SW480 (cell line): ENCODE results near the gene MSMO1.
"Not testable (repeated sequence)": the region's sequence is repeated elsewhere in the genome, so short reads cannot be mapped to it uniquely, and the experiment has no call there.

ENCODE experiments used
- DNase-seq: peaks from one replicate; pipeline ENCODE4 v3.0.0-alpha.2; 2016; ENCODE audit warnings: low spot score

MSMO1 gene

GRCh38 chr4:165327211-165328100 is at the start of gene MSMO1:
MSMO1 (plus strand) TSS chr4:165327669; CDS start chr4:165333371, 5,702 bp downstream.
- DNase-seq, result peak; percentile 95

DNA sequence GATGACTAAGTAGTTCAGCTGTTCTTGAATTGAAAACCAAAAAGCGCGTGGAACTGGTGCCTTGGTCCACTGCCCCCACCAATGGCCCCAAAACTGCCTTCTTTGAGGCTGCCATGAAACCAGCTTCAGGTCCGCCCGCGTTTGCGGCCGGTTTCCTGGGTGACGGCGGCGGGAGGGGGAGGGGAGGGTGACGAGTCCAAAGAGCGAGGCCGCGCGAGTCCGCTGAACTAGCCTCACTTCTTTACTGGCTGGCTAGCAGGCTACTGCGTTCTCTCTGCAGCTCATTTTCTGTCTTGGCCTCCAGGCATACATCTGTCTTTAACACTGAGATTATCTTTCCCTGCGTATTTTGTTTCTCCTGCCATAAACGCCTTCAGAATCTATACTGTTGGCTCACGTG is 47.9 kb upstream of the MSMO1 start:
- DNase-seq, result not testable (repeated sequence)

DNA sequence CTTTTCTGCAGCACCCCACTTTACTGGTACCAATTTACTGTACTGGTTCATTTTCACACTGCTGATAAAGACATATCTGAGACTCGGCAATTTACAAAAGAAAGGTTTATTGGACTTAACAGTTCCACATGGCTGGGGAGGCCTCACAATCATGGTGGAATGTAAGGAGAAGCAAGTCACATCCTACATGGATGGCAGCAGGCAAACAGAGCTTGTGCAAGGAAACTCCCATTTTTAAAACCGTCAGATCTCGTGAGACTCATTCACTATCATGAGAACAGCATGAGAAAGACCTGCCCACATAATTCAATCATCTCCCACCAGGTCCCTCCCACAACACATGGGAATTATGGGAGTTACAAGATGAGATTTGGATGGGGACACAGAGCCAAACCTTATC is 42.8 kb upstream of the MSMO1 start:
- DNase-seq, result not testable (repeated sequence)

DNA sequence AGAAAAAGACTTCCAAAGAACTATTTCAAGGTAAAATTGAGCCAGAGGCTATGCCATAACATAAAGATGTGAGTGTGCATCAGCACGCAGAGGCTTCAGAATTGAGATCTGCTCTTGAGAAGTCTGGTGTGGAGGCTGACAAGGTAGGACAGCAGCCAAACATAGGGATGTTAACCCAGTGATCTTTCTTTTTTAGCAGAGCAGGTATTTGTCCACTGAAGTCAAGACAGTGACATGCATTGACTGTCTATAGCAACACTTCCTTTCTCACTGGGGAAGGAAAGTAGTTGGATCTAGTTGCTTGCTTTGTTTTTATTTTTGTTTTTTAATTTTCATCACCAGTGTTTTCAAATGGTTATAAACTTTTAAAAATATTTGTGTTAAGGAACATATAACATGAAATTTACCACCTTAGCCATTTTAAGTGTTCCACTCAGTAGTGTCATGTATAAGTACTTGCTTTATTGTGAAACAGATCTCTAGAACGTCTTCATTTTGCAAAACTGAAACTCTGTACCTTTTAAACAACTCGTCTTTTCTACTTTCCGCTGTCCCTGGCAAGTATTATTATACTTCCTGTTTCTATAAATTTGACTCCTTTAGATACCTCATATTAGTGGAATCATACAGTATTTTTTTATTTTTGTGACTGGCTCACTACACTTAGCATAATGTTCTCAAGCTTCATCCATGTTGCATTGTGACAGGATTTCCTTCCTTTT is 40.7 kb upstream of the MSMO1 start:
- not testable (repeated sequence) for DNase-seq

GRCh38 chr4:165288226-165288625 is 39.2 kb upstream of the MSMO1 start:
- DNase-seq, result no peak

DNA sequence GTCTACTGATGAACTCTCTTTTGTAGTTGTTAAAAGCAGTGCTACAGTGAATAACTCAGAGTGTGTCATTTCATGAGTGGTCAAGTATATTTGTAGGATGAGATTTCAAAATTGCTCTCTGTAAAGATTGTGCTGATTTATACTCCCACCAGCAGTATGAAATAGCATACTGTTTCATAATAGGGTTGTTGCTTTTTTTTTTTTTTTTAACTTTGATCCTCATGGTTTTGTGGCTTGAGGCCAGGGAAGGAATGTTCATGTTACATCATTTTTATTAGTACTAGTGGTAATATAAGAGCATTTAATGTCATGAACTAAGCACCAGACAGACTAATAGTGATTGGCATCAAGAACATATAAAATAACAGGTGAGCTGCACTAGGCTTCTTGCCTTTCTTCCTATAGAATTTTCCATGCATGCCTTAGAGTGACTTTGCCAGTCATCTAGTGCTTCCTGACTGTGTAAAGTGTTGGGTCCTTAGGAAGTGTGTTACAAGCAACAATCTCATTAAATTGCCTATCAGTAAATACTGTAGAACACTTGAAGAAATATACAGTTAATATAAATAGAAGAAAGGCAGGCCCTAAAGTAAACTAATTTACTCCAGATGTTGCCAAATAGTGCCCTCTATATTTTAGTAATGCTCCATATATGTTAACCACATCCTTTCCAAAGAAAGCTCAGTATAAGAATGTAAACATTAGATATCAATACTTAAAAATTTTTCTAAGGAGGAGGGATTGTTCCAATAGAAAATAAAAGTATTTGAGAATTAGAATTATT is 38.6 kb upstream of the MSMO1 start:
- DNase-seq, result peak; percentile 69

DNA sequence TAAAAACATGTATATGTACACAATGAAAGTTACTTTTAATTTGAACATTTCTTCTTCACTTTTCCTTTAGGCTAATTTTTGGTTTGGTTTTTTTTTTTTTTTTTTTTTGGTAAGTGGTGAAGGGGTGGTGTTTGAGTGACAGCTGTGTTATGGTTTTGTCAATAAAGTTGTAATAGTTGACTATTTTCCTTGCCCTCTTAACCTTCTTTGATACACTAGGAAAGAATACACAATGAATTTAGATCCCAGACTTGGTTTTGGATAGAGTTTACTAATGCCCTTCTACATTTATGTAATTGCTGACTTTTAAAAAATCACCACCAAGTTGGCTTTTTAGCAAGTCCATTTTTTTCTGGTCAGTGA is 38.1 kb upstream of the MSMO1 start:
- DNase-seq, result no peak

DNA sequence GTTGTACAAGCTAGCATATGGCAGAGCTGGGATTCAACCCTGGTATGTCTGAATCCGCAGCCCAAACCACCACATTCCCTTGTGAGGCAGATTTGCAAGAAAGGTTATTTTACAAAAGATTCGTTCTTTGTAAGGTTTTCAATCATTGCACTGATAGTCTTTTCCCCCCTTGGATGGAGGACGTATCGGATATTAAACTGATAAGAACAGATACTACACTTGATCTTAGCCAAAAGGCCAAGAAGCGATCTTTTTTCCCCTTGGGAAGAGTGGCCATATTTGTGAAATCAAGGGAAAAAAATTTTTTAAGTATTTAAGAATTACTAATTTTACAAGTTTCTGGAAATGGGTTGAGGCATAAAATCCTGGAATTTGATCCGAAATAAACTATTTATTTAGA is 34.4 kb upstream of the MSMO1 start:
- DNase-seq, result no peak

GRCh38 chr4:165293927-165294649 is 33.4 kb upstream of the MSMO1 start:
- no peak for DNase-seq

DNA sequence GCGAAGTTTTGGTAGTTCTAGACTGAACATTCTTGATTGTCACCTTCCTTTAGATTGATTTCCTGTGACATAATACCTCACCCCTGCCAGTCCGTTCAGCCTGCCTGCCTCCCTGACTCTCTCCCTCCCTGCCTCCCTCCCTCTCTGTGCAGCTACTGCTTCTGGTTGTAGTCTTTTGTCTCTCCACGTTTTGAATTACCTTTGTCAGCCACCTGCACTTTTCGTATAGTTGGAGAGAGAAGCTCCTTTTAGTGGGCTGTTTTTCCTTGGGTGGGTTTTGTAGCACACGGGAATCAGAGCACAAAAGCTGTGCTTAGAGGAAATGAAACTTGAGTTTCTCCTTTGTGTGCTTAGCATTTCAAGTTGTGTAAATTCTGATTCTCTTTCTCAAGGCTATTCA is 32.6 kb upstream of the MSMO1 start:
- DNase-seq, result no peak

GRCh38 chr4:165297626-165298025 is 29.8 kb upstream of the MSMO1 start:
- no peak for DNase-seq

DNA sequence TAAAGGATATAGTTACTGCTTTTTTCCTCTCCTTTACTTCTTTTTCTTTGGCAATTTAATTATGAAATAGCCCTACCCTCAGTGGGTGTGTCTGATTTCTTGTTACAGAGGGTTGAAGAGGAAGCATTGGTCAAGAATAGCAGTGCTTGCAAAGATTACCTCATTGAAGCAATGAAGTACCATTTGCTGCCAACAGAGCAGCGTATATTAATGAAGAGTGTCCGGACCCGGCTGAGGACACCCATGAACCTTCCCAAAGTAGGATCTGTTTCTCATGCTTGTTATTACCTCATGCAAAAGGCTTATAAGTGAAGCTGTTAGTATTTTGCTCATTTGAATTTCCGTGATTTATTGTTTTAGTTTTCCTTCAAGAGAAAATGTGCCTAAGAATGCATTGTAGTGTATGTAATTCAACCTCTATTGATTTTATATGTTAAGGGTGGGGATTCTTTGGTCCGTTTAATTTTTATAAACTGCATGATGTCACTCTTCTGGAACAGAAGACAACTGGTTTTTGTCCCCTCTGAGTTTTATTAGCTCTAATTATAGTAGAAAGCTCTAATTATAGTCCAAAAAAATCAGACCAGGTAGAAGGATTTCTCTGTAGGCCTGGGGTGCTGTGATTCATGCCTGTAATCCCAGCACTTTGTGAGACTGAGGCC is 27.9 kb upstream of the MSMO1 start:
- no peak for DNase-seq

GRCh38 chr4:165301833-165302232 is 25.6 kb upstream of the MSMO1 start:
- DNase-seq, result peak; percentile 20

DNA sequence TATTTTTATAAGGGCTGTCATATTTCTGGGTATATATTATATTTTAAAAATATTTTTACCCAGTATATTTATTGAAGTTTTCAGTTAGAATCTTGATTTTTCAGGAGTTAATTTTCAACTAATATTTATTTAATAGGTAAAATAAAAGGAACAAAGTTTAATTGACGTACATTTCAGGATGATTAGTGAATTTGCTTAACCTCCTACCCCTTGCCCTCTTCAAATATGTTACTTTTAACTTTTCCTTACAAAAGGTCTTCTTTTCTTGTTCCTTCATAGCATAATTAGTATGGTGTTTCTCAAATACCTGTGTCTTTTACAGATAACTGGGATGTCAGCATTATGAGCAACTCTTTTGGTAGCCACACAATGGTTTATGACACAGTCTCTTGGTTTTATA is 24.8 kb upstream of the MSMO1 start:
- no peak for DNase-seq

DNA sequence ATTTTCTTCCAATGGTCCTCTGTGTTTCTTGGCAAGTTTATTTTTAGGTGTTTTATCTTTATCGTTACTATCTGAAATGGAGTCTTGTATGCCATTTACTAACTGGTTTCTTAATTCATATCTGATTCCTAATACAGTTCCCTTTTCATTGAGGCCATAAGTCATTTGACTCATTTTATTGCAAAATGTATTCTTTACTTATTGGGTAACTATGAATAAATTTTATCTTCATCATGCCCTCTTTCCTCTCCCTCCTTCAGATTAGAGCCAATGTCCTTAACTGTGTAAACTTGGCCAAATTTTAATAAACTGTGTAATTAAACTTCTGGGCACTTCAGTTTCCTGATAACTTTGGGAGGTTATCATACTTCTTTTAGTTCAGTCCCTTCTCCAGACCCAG is 19.3 kb upstream of the MSMO1 start:
- DNase-seq, result no peak

DNA sequence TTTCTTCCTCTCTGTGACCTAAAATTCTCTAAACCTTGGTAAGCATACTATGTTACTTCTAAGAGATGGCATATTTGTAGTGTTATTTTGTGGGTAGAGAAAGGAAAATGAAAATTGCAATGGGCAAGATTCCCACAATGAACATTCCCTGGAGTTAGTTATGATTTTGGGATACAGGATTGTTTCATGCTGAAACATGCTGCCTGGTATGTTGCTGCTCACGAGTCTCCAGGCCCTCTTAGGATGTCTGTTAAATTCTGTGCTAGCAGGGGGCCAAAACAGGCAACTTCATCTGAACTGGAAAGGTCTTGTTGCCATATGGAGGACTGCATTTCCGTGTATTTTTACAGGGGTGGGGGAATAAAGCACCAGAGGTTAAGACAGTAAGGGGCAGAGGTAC is 18.9 kb upstream of the MSMO1 start:
- no peak for DNase-seq

DNA sequence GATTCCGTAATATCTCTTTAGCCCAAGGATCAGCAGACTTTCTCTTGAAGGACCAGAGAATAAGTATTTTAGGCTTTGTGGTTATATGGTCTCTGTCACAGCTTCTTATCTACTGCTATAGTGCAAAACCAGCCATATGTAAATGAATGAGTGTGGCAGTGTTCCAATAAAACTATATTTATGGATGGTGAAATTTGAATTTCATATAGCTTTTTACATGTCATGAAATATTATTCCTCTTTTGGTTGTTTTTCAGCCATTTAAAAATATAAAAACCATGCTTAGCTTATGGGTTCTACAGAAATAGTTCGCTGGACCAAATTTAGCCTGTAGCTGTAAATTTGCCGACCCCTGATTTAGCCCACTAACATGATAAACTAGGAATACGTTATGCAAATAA is 18.0 kb upstream of the MSMO1 start:
- no peak for DNase-seq

GRCh38 chr4:165312506-165312905 is 15.0 kb upstream of the MSMO1 start:
- DNase-seq, result no peak

GRCh38 chr4:165319030-165319429 is 8.4 kb upstream of the MSMO1 start:
- no peak for DNase-seq

DNA sequence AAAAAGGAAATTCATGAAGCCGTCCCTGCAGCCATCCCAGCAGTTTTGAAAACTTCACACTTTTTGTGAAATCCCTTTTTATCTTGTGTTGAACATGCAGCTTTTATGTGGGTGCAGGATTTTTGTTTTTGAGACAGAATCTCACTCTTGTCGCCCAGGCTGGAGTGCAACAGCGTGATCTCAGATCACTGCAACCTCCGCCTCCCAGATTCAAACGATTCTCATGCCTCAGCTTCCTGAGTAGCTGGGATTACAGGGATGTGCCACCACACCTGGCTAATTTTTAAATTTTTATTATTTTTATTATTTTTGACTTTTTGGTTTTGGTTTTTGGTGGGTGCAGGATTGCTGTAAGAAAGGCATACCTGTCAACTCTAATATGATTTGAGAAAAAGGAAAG is 8.0 kb upstream of the MSMO1 start:
- no peak for DNase-seq

- DNase-seq, result no peak
These were observed 3.1 kb upstream of the MSMO1 start for GRCh38 chr4:165324236-165324917.
